ENCODE data around the gene OAS2. TPM values are rescaled to one million over a fixed set of nuclear protein-coding genes. Genes with fewer than 3 reads are reported as not detected.

The OAS2 gene
- total RNA-seq, 2 experiments from 2014 or later: 327 to 331 TPM

DNA sequence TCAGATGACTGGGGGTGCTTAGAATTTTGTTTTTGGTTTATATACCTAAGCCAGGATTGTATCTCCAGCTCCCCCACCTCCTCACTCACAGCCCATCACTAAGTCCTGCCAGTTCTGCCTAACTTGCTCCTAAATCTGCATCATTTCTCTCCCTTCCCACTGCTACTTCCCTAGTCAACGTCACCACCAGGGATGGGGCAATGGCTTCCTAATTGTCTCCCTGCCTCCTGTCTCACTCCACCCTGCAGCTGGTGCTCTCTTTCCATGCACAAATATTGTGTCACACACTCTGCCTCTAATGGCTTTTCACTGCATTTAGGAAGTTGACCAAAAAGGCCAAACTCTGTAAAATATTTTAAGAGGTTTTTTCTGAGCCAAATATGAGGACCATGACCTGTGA is 11.5 kb downstream of the OAS2 start:
- Mint-ChIP-seq H3K27ac (peak overlapping the region; percentile 41), H3K27me3 (no peaks in the 10 kb centered on the region), H3K36me3 (ENCODE audit: low read depth) (peaks cover 97% of the 10 kb centered on the region), H3K9me3 (peaks cover 14% of the 10 kb centered on the region), H3K4me3 (no peak overlapping the region), H3K4me1 (peaks cover 70% of the 10 kb centered on the region)
- DNase-seq: no peak
- CTCF ChIA-PET: no interaction called here
- POLR2A ChIA-PET: interaction anchor here (0.6 to 8.4 kb wide), 3 partner anchors 11 to 83 kb away, joined by 3 to 141 read pairs (median 3); partner anchors contain the start of gene OAS2

DNA sequence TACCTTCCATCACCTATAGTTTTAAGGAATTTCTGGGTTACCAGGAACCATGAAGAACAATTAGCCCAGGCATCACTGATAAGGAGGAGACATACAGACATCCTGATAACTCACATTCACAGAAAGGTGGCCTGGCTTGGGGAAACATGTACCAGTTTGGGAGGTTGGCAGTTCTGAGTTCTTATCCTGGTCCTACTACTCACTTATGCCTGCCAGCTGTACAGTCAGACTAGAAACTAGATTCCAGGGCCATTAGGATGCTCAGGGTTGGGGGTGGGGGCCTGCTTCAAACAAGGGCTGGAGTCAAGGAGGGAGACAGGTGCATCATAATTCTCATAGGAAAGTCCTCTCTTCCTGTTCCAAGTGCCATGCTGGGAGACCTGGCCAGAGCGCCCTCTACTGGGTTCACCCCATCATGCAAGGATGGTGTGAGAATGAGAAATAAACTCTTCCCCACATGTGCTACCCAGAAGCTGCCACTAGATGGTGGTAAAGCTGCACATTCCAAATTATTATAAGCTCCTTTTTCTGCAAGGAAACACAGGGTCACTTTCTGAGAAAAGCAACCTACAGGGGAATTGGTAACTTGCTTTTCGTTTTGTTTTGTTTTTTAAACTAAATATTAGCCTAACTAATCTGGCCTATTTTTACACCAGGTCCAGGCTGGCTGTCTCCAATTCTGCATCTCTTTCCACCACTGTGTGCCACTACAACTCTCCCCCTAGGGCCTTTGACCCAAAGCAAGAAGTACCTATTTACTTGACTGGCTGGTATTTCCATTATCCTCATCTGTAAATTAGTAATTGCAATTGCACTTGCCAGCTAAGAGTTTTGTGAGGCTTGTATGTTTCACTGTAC is 14.5 kb downstream of the OAS2 start:
- Mint-ChIP-seq H3K27me3 (no peaks in the 10 kb centered on the region), H3K27ac (peak overlapping the region; percentile 21), H3K36me3 (ENCODE audit: low read depth) (peaks cover 98% of the 10 kb centered on the region), H3K4me3 (no peak overlapping the region), H3K9me3 (peaks cover 5% of the 10 kb centered on the region), H3K4me1 (peaks cover 45% of the 10 kb centered on the region)
- ChIA-PET POLR2A (interaction anchor here (0.7 to 8.4 kb wide), 6 partner anchors 9 to 215 kb away, joined by 3 to 141 read pairs (median 4); partner anchors contain the start of genes OAS1 and OAS2), CTCF (interaction anchor here (0.6 to 3.2 kb wide), 35 partner anchors 9 to 342 kb away, joined by 3 to 69 read pairs (median 5); partner anchors contain the start of genes OAS1, OAS2 and OAS3)
- DNase-seq: peak; percentile 77

DNA sequence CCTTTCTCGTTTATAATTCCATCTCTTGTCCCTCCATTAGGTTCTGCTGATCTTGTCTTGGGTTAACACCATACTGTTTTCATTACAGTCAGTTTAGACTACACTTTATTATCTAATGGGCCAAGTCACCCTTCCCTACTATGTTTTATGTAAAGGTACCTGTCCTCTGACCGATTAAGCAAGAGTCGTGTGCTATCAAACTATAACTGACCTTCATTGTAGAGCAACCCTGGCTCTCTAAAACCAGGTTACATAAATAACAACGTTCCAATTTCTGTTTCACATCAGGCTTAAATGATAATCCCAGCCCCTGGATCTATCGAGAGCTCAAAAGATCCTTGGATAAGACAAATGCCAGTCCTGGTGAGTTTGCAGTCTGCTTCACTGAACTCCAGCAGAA is 16.7 kb downstream of the OAS2 start:
- Mint-ChIP-seq H3K4me1 (peaks cover 27% of the 10 kb centered on the region), H3K27ac (no peak overlapping the region), H3K9me3 (peaks cover 5% of the 10 kb centered on the region), H3K27me3 (no peaks in the 10 kb centered on the region), H3K4me3 (no peak overlapping the region), H3K36me3 (ENCODE audit: low read depth) (peaks cover 98% of the 10 kb centered on the region)
- no peak for DNase-seq
- POLR2A ChIA-PET: interaction anchor here (1.1 to 8.4 kb wide), 2 partner anchors 16 to 17 kb away, joined by 3 to 141 read pairs; partner anchors contain the start of gene OAS2
- CTCF ChIA-PET: no interaction called here

DNA sequence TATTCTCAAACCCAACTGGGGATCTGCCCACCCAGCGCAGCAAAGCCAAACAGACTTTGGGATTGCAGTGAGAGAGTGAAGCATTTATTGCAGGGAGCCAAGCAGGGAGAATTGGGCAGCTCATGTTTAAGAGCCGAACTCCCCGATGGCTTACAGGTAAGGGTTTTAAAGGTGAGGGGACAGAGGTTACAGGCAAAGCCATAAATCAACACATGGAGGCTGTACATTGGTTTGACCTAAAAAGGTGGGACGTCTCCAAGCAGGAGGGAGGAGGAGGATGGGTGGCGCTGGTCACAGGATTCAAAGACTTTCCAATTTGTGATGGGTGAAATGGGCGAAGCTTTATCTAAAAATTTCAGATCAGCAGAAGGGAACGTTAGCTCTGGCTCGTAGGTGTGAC is 18.2 kb downstream of the OAS2 start:
- H3K27me3 Mint-ChIP-seq: no peaks in the 10 kb centered on the region
- peaks cover 96% of the 10 kb centered on the region for H3K36me3 Mint-ChIP-seq (ENCODE audit: low read depth)
- H3K4me3 Mint-ChIP-seq: no peak overlapping the region
- POLR2A ChIA-PET: no interaction called here
- CTCF ChIA-PET: interaction anchor here (0.5 to 1.2 kb wide), 2 partner anchors 9 kb away, joined by 3 read pairs; no protein-coding TSS in a partner anchor
- no peak for DNase-seq
- H3K27ac Mint-ChIP-seq: no peak overlapping the region
- H3K9me3 Mint-ChIP-seq: peaks cover 2% of the 10 kb centered on the region
- peaks cover 20% of the 10 kb centered on the region for H3K4me1 Mint-ChIP-seq

DNA sequence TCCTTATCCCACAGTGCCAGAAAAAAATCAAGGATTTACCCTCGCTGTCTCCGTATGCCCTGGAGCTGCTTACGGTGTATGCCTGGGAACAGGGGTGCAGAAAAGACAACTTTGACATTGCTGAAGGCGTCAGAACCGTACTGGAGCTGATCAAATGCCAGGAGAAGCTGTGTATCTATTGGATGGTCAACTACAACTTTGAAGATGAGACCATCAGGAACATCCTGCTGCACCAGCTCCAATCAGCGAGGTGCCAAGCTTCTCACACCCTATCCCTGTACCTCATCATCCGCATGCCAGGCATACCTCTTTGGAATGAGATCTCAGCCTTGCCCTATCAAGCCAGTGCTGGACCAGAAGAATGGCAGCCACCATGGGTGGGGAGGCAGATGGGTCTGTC is 19.2 kb downstream of the OAS2 start:
- ChIA-PET POLR2A (interaction anchor here (0.7 to 1.6 kb wide), 2 partner anchors 19 to 91 kb away, joined by 3 to 4 read pairs; partner anchors contain the start of genes OAS1 and OAS2), CTCF (interaction anchor here (2.4 kb wide), 1 partner anchor 11 kb away, joined by 7 read pairs; no protein-coding TSS in a partner anchor)
- peaks cover 94% of the 10 kb centered on the region for H3K36me3 Mint-ChIP-seq (ENCODE audit: low read depth)
- no peak overlapping the region for H3K27ac Mint-ChIP-seq
- no peak overlapping the region for H3K4me3 Mint-ChIP-seq
- H3K9me3 Mint-ChIP-seq: peaks cover 2% of the 10 kb centered on the region
- H3K27me3 Mint-ChIP-seq: no peaks in the 10 kb centered on the region
- H3K4me1 Mint-ChIP-seq: peaks cover 19% of the 10 kb centered on the region
- DNase-seq: no peak

DNA sequence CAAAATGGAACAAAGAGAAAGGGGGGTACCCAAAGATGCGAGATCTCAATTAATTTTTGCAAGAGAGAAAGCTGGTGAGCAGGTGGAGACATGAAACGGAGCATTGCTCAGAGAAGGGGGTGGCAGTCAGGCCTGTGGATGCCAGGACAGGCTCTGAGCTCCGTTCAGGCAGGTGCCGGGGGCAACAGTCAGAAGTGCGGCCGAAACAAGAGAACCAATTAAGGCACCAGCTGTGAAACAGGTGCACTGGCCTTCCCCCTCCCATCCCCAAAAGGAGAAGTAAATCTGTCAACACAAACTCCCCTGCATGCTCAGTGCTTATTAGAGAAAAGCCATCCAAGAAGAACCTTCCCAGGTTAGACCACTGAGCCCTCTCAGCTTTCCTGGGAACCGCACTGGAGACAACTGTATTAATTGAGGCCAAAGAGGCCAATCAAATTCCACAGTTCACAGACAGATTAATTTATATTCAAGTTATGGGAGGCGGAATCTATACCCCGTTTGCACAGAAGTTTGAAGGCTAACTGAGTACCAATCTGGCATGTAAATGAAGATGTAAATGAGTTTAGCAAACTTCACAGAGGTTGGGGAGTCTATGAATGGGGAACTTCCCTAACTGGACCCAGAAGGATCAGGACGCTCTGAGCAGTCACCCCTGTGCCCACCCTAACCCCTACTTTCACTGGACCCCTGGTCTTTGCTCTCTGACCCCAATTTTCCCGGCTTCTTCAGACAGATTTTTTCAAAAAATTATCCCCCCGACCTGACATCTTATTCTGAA is 20.9 kb downstream of the OAS2 start:
- POLR2A ChIA-PET: no interaction called here
- Mint-ChIP-seq H3K9me3 (no peaks in the 10 kb centered on the region), H3K27me3 (no peaks in the 10 kb centered on the region), H3K27ac (peak overlapping the region; percentile 23), H3K4me1 (peaks cover 6% of the 10 kb centered on the region), H3K36me3 (ENCODE audit: low read depth) (peaks cover 94% of the 10 kb centered on the region), H3K4me3 (no peak overlapping the region)
- CTCF ChIA-PET: interaction anchor here (2.4 kb wide), 1 partner anchor 9 kb away, joined by 7 read pairs; no protein-coding TSS in a partner anchor
- DNase-seq: no peak

DNA sequence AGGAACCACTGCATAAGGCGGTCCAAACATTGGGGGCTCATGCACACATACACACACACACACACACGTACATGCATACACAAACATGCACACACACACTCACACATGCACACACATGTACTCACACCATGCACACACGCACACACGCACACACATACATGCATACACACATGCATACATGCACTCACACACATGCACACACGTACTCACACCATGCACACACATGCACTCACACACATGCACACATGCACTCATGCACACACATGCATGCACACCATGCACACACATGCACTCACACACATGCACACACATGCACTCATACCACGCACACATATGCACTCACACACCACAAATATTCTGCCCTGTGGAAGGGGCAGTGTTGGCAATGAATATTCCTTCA is 22.1 kb downstream of the OAS2 start:
- H3K27me3 Mint-ChIP-seq: no peaks in the 10 kb centered on the region
- H3K36me3 Mint-ChIP-seq (ENCODE audit: low read depth): peaks cover 96% of the 10 kb centered on the region
- H3K4me1 Mint-ChIP-seq: peaks cover 2% of the 10 kb centered on the region
- no peak overlapping the region for H3K27ac Mint-ChIP-seq
- H3K9me3 Mint-ChIP-seq: no peaks in the 10 kb centered on the region
- CTCF ChIA-PET: no interaction called here
- DNase-seq: no peak
- H3K4me3 Mint-ChIP-seq: no peak overlapping the region
- POLR2A ChIA-PET: no interaction called here

DNA sequence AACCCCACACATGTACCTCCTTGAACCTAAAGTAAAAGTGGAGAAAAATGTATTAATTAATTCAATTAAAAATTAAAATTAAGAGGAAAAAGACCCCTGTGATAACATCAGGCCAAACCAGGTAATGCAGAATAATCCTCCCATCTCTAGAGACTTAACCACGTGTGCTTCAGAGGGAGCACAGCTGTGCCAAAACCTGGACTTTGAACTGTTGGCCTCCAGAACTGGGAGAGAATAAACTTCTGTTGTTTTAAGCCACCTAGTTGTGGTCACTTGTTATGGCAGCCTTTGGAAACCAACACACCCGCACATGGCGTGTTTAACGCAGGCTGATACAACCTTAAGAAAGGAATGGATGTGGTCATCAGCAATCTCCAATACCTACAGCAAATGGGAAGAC is 23.8 kb downstream of the OAS2 start:
- H3K36me3 Mint-ChIP-seq (ENCODE audit: low read depth): peaks cover 93% of the 10 kb centered on the region
- H3K27ac Mint-ChIP-seq: no peak overlapping the region
- H3K27me3 Mint-ChIP-seq: no peaks in the 10 kb centered on the region
- DNase-seq: no peak
- POLR2A ChIA-PET: no interaction called here
- H3K4me3 Mint-ChIP-seq: no peak overlapping the region
- CTCF ChIA-PET: interaction anchor here (1.0 kb wide), 1 partner anchor 10 kb away, joined by 13 read pairs; no protein-coding TSS in a partner anchor
- H3K4me1 Mint-ChIP-seq: peaks cover 2% of the 10 kb centered on the region
- H3K9me3 Mint-ChIP-seq: no peaks in the 10 kb centered on the region

DNA sequence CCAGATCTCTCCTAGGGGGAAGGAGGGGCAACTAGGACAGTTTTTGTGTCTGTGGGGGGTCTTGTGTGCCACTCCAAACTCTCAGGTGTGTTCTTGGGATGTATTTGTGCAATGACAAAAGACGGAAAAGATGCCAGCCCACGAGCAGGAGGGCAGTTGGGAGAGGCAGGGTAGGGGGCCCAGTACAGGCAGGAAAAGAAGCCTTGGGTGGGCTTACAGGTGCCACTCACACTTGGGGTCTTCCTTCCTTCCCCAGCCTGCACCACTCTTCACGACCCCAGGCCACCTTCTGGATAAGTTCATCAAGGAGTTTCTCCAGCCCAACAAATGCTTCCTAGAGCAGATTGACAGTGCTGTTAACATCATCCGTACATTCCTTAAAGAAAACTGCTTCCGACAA is 24.4 kb downstream of the OAS2 start:
- Mint-ChIP-seq H3K9me3 (no peaks in the 10 kb centered on the region), H3K27ac (no peak overlapping the region), H3K36me3 (ENCODE audit: low read depth) (peaks cover 93% of the 10 kb centered on the region), H3K4me3 (no peak overlapping the region), H3K4me1 (peaks cover 2% of the 10 kb centered on the region), H3K27me3 (no peaks in the 10 kb centered on the region)
- CTCF ChIA-PET: no interaction called here
- no peak for DNase-seq
- POLR2A ChIA-PET: no interaction called here

DNA sequence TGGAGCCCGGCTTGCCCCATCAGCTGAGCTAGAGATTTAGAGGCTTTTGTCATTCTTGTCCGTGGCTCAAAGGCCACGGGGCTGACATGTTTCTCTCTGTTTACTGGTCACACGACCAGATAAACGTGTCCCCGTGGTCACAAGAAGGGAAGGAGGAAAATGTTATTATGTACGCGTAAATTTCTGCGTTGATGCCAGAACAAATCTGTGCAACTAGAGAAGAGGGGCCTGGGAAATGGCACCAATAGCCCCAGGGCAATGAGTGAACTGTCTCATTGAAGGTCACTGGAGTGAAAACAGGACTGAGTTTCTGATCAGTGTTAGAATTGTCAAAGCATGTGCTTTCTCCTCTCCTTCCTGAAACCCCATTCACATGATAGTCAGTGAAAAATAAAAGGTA is 25.3 kb downstream of the OAS2 start:
- ChIA-PET CTCF (no interaction called here), POLR2A (no interaction called here)
- Mint-ChIP-seq H3K4me1 (peaks cover 1% of the 10 kb centered on the region), H3K4me3 (no peak overlapping the region), H3K27ac (no peak overlapping the region), H3K27me3 (no peaks in the 10 kb centered on the region), H3K36me3 (ENCODE audit: low read depth) (peaks cover 91% of the 10 kb centered on the region), H3K9me3 (no peaks in the 10 kb centered on the region)
- no peak for DNase-seq

DNA sequence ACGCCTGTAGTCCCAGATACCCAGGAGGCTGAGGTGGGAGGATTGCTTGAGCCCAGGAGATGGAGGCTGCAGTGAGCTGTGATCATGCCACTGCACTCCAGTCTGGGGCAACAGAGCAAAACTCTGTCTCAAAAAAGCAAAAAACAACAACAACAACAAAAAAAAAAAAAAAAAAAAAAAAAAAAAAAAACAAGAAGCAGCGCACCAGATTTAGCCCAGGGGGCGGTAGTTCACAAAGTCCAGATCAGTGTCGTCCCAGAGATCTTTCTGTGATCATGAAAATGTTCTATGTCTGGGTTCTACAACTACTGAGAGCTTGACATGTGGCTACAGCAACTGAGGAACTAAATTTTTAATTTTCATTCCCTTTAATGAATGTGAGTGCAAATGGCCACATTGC is 27.4 kb downstream of the OAS2 start:
- Mint-ChIP-seq H3K27ac (no peak overlapping the region), H3K9me3 (peaks cover 4% of the 10 kb centered on the region), H3K36me3 (ENCODE audit: low read depth) (peaks cover 91% of the 10 kb centered on the region), H3K4me3 (no peak overlapping the region), H3K4me1 (no peaks in the 10 kb centered on the region), H3K27me3 (no peaks in the 10 kb centered on the region)
- DNase-seq: no peak
- ChIA-PET POLR2A (no interaction called here), CTCF (interaction anchor here (0.6 to 0.8 kb wide), 5 partner anchors 10 to 356 kb away, joined by 3 to 4 read pairs (median 3); no protein-coding TSS in a partner anchor)

DNA sequence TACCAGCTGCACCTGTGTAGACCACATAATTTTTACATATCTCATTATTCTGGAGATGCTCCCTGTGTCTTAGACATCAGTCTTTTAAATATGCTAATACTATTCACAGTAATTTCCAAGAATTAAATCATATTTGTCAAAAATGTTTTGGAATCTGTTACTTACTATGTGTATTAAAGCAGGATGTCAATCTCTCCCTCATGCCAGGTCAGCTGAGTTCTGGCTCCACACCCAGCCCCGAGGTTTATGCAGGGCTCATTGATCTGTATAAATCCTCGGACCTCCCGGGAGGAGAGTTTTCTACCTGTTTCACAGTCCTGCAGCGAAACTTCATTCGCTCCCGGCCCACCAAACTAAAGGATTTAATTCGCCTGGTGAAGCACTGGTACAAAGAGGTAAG is 27.9 kb downstream of the OAS2 start:
- ChIA-PET POLR2A (no interaction called here), CTCF (interaction anchor here (0.6 to 0.8 kb wide), 4 partner anchors 10 to 63 kb away, joined by 3 read pairs; no protein-coding TSS in a partner anchor)
- Mint-ChIP-seq H3K4me1 (no peaks in the 10 kb centered on the region), H3K36me3 (ENCODE audit: low read depth) (peaks cover 93% of the 10 kb centered on the region), H3K27me3 (no peaks in the 10 kb centered on the region), H3K9me3 (peaks cover 6% of the 10 kb centered on the region), H3K27ac (no peak overlapping the region), H3K4me3 (no peak overlapping the region)
- no peak for DNase-seq

DNA sequence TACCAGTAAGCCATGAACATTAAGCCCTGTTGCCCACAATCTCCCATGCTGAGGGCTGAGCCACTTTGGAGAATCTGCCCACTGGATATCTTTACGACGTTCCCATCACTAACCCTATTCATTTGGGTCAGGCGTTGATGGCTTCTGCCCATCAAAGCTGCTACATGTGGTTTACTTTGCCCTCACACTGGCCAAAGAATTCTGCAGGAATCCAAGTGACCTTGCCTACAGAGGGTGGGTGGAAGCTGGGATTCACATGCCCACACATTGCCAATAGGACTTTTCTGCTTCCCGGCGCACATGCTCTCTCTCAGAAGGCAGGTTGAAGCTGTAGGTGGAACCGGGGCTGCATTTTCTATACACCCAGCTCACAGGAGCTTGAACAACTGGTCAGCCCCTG is 28.3 kb downstream of the OAS2 start:
- Mint-ChIP-seq H3K9me3 (peaks cover 6% of the 10 kb centered on the region), H3K4me3 (no peak overlapping the region), H3K36me3 (ENCODE audit: low read depth) (peaks cover 94% of the 10 kb centered on the region), H3K4me1 (no peaks in the 10 kb centered on the region), H3K27ac (no peak overlapping the region), H3K27me3 (no peaks in the 10 kb centered on the region)
- DNase-seq: no peak
- ChIA-PET CTCF (interaction anchor here (0.8 to 1.2 kb wide), 2 partner anchors 10 to 14 kb away, joined by 3 to 7 read pairs; no protein-coding TSS in a partner anchor), POLR2A (no interaction called here)

All from activated CD4-positive, alpha-beta memory T cell treated with anti-CD3 and anti-CD28 coated beads, Interleukin-2, amount 10 ng/mL, durations not matched to agents 7 days and 5 days (primary cell).